HG03439 (cell line): Measurements from ENCODE around the gene TRMT2A.
A peak's percentile ranks its signal among the peaks of the same experiment; 100 is the strongest.
"Not testable (repeated sequence)": the region's sequence is repeated elsewhere in the genome, so short reads cannot be mapped to it uniquely, and the experiment has no call there.

ENCODE experiments used
- ATAC-seq: cut with Tn5 transposase; IDR thresholded peaks from one replicate; pipeline ENCODE4 v1.9.1; 2021; ENCODE audit warnings: mild to moderate bottlenecking, moderate library complexity; ENCODE audit not compliant: unreplicated experiment

Gene TRMT2A

DNA sequence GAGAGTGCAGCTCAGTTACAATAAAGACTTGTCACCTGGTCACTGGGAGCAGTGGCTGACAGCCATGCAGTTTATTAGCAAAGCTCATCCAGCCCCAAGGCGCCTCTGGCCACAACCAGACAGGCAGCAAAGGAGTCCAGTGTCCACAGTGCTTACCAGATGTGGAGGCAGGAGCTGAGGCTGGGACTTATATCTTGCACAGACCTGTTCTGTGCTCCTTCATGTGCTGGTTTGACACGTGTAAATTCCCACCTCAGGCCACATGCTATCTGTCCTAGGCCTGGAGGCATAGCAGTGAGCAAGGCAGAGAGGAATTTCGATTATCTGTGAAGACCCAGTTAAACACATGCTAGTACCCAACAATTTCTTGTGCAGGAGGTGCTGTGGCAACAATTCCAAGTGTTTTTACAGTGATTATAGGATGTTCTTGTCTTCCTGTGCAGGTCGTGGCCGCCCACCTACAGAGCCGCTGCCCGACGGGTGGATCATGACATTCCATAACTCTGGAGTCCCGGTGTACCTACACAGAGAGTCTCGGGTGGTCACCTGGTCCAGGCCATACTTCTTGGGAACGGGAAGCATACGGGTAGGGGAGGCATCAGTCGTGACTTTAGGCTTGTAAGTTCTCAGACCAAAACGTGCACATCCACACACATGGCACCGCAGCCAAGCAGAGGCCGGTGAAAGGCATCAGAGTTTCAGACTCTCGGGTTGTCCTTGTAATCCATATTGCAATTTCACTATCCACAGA, 27.6 kb downstream of the TRMT2A start:
- ATAC-seq: no peak

- no peak for ATAC-seq
Observed at GRCh38 chr22:20088263-20088648, 28.8 kb downstream of the TRMT2A start.

- no peak for ATAC-seq
Observed at GRCh38 chr22:20087319-20088262, 29.4 kb downstream of the TRMT2A start.

GRCh38 chr22:20086763-20087162, 30.3 kb downstream of the TRMT2A start:
- ATAC-seq: no peak

- ATAC-seq: no peak
Observed at GRCh38 chr22:20086101-20086599, 30.9 kb downstream of the TRMT2A start.

DNA sequence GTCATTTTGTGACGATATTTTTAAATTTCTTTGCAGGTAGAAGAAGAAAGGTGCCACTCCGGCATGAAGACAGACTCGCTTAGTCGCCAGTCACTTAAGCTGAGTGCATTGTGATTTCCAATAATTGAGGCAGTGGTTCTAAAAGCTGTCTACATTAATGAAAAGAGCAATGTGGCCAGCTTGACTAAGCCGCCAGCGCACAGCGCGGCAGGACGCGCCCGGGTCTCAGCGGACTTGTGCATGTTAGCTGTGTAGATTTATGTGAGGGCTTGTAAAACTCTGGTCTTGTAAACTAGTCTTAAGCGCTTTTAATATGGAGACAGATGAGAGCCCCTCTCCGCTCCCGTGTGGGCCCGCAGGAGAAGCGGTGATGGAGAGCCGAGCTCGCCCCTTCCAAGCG, 31.4 kb downstream of the TRMT2A start:
- no peak for ATAC-seq

GRCh38 chr22:20084547-20085413, 32.2 kb downstream of the TRMT2A start:
- ATAC-seq: no peak

GRCh38 chr22:20083891-20084546, 33.0 kb downstream of the TRMT2A start:
- ATAC-seq: no peak

- no peak for ATAC-seq
Observed at GRCh38 chr22:20083157-20083890, 33.7 kb downstream of the TRMT2A start.

DNA sequence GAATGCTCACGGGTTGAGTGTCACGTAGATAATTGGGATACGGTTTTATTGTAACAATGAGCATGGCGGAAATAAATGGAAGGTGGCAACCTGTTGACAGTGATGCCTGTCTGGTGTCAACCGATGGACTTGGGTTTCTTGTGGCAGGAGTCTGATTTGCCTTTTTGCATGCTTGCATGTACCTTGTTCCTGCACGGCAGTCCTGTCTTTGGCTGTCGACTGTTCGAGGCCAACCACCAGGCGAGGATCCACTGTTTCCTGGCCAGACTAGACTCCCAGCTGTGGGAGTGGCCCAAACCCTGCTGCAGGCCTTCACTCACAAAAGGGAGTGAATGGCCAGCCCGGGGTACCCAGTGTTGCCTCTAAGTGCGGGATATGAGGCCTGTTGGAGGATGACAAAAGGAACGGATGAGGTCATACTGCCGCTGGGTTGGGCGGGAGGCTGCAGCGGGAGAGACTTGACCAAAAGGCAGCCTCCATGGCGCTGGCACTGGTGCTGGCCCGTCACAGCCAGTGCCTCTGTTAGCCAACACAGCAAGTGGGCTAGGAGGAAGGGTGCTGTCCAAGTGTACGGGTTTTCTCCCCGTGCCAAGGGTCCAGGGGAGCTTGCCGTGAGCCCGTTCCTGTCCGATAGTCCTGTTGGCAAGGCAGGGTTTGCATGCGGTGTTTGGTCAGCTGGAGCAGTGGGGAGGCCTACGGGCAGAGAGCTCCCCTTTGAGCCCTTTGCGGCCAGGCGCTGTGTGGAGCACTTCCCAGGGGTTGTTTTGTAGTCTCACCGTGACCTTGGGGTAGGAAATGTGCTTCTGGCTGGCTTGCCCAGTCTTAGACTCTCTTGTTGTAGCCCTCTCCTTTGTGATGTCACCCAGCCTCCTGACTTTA, 36.0 kb downstream of the TRMT2A start:
- no peak for ATAC-seq

- peak; percentile 65 for ATAC-seq
Observed at GRCh38 chr22:20080445-20080775, 36.6 kb downstream of the TRMT2A start.

DNA sequence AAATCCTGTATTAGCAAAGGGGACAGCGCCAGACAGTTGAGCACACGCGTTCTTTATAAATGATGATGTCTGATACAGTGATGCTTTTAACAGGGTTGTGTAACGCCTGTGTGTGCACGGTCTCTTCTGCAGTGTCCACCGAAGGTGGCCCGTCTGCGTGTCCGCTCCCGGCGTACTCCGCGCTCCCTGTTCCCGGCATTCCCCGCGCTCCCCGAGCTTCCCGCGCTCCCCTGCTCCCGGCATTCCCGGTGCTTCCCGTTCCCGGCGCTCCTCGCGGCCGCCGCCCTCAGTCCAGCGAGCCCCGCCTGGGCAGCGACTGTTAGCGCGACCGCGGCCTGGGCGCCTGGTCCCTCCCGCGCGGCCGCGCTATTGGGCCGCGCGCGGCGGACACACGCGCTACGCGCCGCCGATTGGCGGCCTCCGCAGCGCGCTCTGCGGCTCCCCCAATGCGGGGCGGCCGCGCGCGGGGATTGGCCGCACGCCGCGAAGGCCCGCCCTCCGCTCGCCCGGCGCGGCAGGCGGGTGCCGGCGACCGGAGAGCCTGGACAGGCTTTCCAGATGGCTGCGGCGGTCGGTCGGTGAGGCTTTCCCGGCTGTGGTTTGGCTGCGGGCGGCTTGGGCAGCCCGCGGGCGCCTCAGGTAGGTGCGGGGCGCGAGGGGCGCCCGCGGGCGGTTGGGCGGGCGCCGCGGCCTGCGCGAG, 37.1 kb downstream of the TRMT2A start, which contains the start of gene DGCR8:
Gene DGCR8, plus strand, starts transcription at position 497 of the 700 bp plus-strand sequence. CDS start 5,723 bp downstream, outside the sequence.
- ATAC-seq: peak; percentile 77

DNA sequence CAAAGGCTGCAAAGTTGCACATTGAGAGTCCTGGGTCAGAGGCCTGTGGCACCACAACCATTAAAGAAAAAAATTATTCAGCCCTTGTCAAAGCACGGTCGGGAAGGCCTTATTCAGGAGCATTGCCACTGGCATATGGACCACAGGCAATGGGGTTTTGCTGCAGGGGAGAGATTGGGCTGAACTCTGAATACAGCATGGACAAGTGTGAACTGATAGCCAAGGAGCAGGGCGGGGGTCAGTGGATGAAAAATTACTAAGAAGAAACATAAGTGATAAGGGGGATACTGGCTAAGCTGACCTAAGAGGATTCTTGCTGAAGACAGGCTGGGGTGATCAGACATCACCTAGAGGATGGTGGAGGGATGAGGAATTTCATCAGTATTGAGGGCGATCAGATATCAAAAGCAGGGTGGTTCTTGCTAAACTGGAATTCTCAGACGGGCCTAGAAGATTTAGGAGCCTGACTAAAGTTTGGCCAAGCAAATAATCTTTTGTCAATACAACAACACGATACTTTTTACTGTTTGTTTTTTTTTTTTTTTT, 40.3 kb downstream of the TRMT2A start:
- no peak for ATAC-seq

DNA sequence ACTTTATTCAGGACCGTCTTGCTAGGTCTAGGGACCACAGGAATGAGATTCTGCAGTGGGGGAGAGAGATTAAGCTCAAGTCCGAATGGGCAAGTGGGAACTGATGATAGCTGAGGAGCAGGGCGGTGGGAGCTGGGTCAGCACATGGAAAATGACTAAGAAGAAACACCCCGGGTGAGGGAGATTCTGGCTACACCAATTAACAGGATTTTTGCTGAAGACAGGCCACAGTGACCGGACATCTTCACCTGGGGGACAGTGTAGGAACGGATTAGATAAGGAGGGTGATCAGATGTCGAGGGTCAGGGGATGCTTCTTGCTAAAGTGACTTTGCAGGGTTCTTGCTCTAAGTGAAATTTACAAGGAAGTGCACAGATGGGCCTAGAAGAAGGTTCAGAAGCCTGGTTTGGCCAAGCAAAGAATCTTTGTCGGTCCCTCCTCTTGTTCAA, 45.5 kb downstream of the TRMT2A start:
- no peak for ATAC-seq

- ATAC-seq: no peak
Observed at GRCh38 chr22:20069331-20070042, 47.5 kb downstream of the TRMT2A start.

GRCh38 chr22:20068640-20069039, 48.4 kb downstream of the TRMT2A start:
- ATAC-seq: no peak

DNA sequence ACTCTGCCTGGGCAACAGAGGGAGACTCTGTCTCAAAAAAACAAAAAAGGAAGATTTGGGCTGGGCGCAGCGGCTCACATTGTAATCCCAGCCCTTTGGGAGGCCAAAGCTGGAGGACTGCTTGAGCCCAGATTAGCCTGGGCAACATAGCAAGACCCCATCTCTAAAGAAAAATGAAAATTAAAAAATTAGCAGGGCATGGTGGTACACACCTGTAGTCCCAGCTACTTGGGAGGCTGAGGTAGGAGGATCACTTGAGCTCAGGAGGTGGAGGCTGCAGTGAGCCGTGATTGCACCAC, 49.7 kb downstream of the TRMT2A start:
- ATAC-seq: not testable (repeated sequence)
